Lower leg skin (tissue), 3 donors: Measurements from ENCODE around the gene RAB11FIP3.

Experiments used
- POLR2A ChIP-seq, 2 donors: fragments of 450-650 bp; IDR thresholded peaks; one replicate each; pipeline ENCODE4 v1.6.1; 2016 to 2017; ENCODE audit warnings: antibody characterized with exemption in 2 of 2, mild to moderate bottlenecking in 1 of 2, moderate library complexity in 1 of 2
- TF ChIP-seq, protein P1 (sequence below), 3 donors: fragments of 450-650 bp; IDR thresholded peaks; one replicate each; pipeline ENCODE4 v1.5.1; 2016; ENCODE audit warnings: antibody characterized with exemption in 3 of 3, mild to moderate bottlenecking in 3 of 3, moderate library complexity in 2 of 3

DNA sequence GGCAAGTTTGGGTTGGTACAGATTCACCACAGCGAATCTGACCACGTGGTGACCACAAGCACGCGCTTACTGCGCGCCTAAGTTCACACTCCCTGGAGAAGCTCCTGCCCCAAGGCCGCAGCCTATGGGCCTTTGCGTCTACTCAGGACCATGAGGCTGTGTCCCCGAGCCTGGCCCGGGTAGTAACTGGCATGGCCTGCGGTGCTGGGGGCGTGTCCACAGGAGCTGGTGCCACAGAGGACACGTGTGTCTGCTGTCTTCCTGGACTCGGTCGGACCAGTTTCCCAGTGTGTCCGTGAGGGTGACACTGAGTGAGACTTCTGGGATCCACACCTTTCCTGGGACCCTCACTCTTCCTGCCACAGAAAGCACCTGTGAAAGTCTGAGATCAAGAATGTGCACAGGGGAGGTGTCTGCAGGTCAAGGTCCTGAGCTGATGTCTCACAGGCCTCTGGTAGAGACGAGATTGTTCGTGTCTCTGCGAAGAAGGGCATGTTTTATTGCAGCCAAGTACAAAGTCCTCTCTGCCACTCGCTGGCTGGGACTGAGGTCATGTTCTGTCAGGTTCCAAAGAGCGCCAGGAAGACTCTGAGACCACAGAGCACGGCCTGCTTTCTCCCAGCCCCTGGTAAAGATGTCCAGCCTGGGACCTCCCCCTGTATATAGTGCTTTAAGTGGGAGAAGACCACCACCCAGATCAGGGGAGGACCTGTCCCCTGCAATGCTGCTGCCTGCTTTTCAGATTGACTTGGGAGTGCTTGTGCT lies 76.9 kb downstream of the RAB11FIP3 start:
- TF ChIP-seq POLR2A (IDR thresholded peaks at IDR 0.05), result no peak
- TF ChIP-seq, protein P1, sequence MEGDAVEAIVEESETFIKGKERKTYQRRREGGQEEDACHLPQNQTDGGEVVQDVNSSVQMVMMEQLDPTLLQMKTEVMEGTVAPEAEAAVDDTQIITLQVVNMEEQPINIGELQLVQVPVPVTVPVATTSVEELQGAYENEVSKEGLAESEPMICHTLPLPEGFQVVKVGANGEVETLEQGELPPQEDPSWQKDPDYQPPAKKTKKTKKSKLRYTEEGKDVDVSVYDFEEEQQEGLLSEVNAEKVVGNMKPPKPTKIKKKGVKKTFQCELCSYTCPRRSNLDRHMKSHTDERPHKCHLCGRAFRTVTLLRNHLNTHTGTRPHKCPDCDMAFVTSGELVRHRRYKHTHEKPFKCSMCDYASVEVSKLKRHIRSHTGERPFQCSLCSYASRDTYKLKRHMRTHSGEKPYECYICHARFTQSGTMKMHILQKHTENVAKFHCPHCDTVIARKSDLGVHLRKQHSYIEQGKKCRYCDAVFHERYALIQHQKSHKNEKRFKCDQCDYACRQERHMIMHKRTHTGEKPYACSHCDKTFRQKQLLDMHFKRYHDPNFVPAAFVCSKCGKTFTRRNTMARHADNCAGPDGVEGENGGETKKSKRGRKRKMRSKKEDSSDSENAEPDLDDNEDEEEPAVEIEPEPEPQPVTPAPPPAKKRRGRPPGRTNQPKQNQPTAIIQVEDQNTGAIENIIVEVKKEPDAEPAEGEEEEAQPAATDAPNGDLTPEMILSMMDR (IDR thresholded peaks at IDR 0.05), result no peak
